ENCODE measurements around the gene DLK1.

The DLK1 gene

GRCh38 chr14:100701314-100701713 lies 25.4 kb upstream of the DLK1 start:
- no peak overlapping the region for H3K4me3 ChIP-seq (ENCODE audit: low read length)
- no peak for TF ChIP-seq ZNF274 (IDR thresholded peaks at IDR 0.05; ENCODE audit: low read depth, low read length)

GRCh38 chr14:100702590-100702989 lies 24.1 kb upstream of the DLK1 start:
- no peak overlapping the region for H3K4me3 ChIP-seq (ENCODE audit: low read length)
- TF ChIP-seq ZNF274 (IDR thresholded peaks at IDR 0.05; ENCODE audit: low read depth, low read length): no peak

- no peak for TF ChIP-seq ZNF274 (IDR thresholded peaks at IDR 0.05; ENCODE audit: low read depth, low read length)
- H3K4me3 ChIP-seq (ENCODE audit: low read length): no peak overlapping the region
Observed at GRCh38 chr14:100703386-100704220, 23.1 kb upstream of the DLK1 start.

- no peak for TF ChIP-seq ZNF274 (IDR thresholded peaks at IDR 0.05; ENCODE audit: low read depth, low read length)
- no peak overlapping the region for H3K4me3 ChIP-seq (ENCODE audit: low read length)
Observed at GRCh38 chr14:100706200-100706599, 20.5 kb upstream of the DLK1 start.

GRCh38 chr14:100706860-100707259 lies 19.8 kb upstream of the DLK1 start:
- no peak overlapping the region for H3K4me3 ChIP-seq (ENCODE audit: low read length)
- TF ChIP-seq ZNF274 (IDR thresholded peaks at IDR 0.05; ENCODE audit: low read depth, low read length): no peak

GRCh38 chr14:100708425-100709288 lies 18.0 kb upstream of the DLK1 start:
- TF ChIP-seq ZNF274 (IDR thresholded peaks at IDR 0.05; ENCODE audit: low read depth, low read length): no peak
- H3K4me3 ChIP-seq (ENCODE audit: low read length): no peak overlapping the region

- no peak overlapping the region for H3K4me3 ChIP-seq (ENCODE audit: low read length)
Observed at GRCh38 chr14:100709289-100710284, 17.1 kb upstream of the DLK1 start.

GRCh38 chr14:100710391-100710790 lies 16.3 kb upstream of the DLK1 start:
- no peak overlapping the region for H3K4me3 ChIP-seq (ENCODE audit: low read length)
- TF ChIP-seq ZNF274 (IDR thresholded peaks at IDR 0.05; ENCODE audit: low read depth, low read length): no peak

More at GRCh38 chr14:100709289-100710284, 17.1 kb upstream of the DLK1 start:
- no peak for TF ChIP-seq ZNF274 (IDR thresholded peaks at IDR 0.05; ENCODE audit: low read depth, low read length)

- TF ChIP-seq ZNF274 (IDR thresholded peaks at IDR 0.05; ENCODE audit: low read depth, low read length): no peak
- no peak overlapping the region for H3K4me3 ChIP-seq (ENCODE audit: low read length)
Observed at GRCh38 chr14:100710826-100711462, 15.7 kb upstream of the DLK1 start.

GRCh38 chr14:100711493-100711892 lies 15.2 kb upstream of the DLK1 start:
- TF ChIP-seq ZNF274 (IDR thresholded peaks at IDR 0.05; ENCODE audit: low read depth, low read length): no peak
- H3K4me3 ChIP-seq (ENCODE audit: low read length): no peak overlapping the region

- TF ChIP-seq ZNF274 (IDR thresholded peaks at IDR 0.05; ENCODE audit: low read depth, low read length): no peak
- no peak overlapping the region for H3K4me3 ChIP-seq (ENCODE audit: low read length)
Observed at GRCh38 chr14:100712490-100712889, 14.2 kb upstream of the DLK1 start.

- H3K4me3 ChIP-seq (ENCODE audit: low read length): no peak overlapping the region
- TF ChIP-seq ZNF274 (IDR thresholded peaks at IDR 0.05; ENCODE audit: low read depth, low read length): no peak
Observed at GRCh38 chr14:100713705-100714104, 13.0 kb upstream of the DLK1 start.

GRCh38 chr14:100714258-100714892 lies 12.3 kb upstream of the DLK1 start:
- TF ChIP-seq ZNF274 (IDR thresholded peaks at IDR 0.05; ENCODE audit: low read depth, low read length): no peak
- H3K4me3 ChIP-seq (ENCODE audit: low read length): no peak overlapping the region
